ENCODE measurements around the gene TIFAB.

Gene TIFAB

DNA sequence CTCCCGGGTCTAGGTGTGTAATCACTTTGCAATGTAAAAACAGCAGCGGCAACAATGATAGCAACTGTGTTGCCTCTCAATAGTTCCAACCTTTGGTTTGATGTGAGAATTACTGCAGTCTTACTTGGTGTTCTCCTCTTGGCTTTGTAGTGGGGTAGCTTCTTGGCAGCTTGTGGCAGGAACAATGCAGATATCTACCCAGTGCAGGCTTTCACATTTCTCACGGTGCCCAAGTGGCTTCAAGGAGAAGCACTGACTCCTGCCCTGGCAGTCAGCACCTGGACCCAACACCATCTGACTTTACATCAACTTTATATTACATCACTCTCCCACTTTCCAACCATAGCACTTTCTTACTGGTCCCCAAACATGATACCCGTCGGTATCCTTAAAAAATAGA lies 28.4 kb upstream of the TIFAB start:
- DNase-seq (ENCODE audit: low read depth): no peak
- TF ChIP-seq, protein P1, sequence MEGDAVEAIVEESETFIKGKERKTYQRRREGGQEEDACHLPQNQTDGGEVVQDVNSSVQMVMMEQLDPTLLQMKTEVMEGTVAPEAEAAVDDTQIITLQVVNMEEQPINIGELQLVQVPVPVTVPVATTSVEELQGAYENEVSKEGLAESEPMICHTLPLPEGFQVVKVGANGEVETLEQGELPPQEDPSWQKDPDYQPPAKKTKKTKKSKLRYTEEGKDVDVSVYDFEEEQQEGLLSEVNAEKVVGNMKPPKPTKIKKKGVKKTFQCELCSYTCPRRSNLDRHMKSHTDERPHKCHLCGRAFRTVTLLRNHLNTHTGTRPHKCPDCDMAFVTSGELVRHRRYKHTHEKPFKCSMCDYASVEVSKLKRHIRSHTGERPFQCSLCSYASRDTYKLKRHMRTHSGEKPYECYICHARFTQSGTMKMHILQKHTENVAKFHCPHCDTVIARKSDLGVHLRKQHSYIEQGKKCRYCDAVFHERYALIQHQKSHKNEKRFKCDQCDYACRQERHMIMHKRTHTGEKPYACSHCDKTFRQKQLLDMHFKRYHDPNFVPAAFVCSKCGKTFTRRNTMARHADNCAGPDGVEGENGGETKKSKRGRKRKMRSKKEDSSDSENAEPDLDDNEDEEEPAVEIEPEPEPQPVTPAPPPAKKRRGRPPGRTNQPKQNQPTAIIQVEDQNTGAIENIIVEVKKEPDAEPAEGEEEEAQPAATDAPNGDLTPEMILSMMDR (conservative IDR thresholded peaks at IDR 0.05; ENCODE audit: low read length): no peak
- no peak overlapping the region for H3K4me3 ChIP-seq (ENCODE audit: low read length)

DNA sequence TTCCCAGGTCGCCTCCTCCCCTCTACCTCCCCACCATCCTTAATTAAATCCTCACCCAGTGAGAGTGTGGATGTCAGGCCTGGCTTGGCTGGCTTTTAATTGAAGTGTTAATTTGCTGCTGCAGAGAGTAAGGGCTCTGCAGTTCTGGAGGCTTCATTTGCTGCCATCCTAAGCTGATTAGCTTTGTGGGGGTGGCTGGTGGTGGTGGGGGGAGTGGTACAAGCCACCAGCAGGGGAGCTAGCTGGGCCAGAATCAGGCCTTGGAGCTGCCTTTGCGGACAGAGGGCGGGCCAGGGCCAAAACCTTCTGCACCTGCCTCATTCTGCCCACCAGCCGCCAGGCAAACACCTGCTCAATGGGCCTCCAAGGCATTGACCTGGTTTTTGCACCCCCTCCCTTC lies 26.8 kb upstream of the TIFAB start:
- H3K4me3 ChIP-seq (ENCODE audit: low read length): no peak overlapping the region
- DNase-seq (ENCODE audit: low read depth): no peak
- TF ChIP-seq, protein P1 (conservative IDR thresholded peaks at IDR 0.05; ENCODE audit: low read length): no peak

DNA sequence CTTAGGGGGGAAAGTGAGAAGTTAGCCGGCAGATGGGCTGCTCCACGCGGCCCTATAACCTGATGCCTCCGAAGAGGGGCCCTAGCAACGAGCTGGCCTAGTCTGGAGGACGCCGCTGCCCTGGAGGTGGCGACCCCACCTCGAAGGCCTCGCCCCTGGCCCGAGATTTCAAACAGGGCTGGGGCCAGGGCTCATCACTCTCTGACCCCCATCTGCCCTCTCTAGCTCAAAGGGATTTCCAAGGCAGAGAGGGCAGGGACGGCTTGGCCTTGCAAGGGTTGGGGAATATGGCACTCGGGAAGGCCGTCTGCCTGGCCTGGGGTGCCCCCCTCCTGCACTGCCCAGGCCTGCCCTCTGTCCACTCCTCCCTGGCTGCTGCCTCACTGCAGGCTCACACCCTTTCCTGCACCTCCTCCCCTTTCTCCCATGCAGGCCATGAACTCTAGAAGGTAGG lies 25.5 kb upstream of the TIFAB start:
- DNase-seq (ENCODE audit: low read depth): no peak
- no peak overlapping the region for H3K4me3 ChIP-seq (ENCODE audit: low read length)
- TF ChIP-seq, protein P1 (conservative IDR thresholded peaks at IDR 0.05; ENCODE audit: low read length): no peak

DNA sequence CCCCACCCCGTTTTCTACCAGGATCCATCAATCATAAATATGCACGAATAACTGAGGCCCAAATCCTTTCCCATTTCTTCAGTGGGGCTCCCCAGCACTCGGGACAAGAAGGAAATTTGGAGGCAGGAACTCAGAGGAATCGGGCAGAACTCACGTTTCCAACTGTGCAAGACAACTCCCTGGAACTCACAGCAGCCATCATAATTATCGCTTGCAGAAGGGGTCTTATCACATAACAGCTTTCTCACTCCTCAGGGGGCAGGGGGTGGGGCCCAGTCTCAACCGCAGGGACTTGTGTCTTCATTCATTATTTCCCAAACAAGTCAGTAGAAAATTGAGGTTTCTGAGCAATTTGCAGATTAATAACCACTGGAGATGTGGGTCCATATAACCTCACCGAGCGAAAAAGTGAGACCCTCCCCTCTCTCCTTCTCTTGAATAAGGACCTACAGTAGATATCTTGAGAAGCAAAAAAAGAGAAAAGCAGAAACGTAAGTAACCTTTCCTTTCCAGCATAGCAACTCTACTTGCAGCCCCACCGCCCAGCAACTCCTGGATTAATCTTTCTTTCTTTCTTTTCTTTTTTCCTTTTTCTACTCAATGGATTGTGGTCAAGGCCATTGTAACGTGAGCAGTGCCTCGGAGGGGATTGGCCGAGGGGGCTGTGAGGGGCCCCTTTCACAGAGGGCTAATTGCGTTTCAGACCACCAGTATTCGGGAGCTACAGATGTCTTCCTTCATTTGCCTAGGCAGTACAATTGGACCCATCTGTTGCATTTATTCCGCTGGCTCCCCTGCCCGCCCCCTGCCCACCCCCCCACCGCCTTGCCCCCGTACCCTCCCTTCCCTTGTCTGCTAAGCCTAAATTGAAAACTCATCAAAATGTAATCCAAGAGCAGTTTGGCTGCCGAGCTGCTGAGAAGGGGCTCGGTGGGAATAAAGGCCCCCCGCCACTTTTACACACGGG lies 24.7 kb upstream of the TIFAB start:
- DNase-seq (ENCODE audit: low read depth): no peak
- H3K4me3 ChIP-seq (ENCODE audit: low read length): no peak overlapping the region
- TF ChIP-seq, protein P1 (conservative IDR thresholded peaks at IDR 0.05; ENCODE audit: low read length): no peak

DNA sequence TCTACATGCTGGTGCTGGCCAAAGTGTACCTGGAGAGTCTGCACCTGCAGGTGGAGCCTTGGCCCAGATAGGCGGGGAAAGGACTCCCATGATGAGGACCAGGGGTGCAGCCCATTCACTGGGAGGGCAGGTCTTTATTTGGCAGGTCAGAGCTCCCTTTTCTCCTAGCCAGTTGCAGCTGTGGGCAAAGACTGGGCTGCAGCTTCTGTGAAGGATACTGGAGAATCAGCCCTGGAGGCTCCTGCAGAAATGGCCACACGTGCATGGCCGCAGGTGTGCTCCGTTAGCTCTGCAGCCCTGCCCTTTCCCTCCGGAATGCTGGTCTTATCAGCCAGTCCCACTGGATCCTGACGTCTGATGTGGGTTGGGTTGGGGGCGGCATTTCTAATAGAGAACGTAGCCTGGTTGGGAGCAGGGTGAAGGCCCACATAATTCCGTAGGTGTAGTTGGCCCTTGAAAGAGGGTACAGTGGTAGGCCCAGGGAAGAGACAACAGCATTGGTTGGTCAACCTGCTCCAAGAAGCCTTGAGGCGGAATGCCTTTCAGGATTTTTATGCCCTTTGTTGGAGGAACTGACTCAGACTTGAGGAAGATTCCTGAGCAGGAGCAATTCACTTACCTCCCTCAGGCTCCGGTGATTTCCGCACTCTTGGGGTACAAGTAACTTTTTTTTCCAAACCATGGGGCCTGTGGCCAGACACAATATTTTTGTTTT lies 22.0 kb upstream of the TIFAB start:
- DNase-seq (ENCODE audit: low read depth): no peak
- no peak overlapping the region for H3K4me3 ChIP-seq (ENCODE audit: low read length)
- TF ChIP-seq, protein P1 (conservative IDR thresholded peaks at IDR 0.05; ENCODE audit: low read length): no peak

DNA sequence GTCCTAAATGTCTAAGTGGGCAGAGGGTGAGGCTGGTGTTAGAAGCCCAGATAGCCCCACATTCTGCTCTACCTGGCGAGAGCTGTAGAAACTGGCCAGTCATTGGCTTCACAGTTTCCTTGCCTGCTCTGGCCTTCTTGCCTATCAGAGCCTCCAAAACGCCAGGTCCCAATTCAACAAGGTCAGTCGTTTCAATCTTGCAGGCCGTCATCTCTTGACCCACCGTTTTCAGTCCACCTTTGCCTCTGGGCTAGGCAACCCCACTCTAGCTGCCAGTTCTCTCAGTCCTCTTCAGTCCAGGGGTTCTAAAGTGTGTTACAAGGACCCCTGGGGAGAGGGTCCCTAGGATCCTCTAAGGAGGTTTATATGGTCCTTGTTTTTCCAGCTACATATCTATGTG lies 20.0 kb upstream of the TIFAB start:
- no peak overlapping the region for H3K4me3 ChIP-seq (ENCODE audit: low read length)
- DNase-seq (ENCODE audit: low read depth): no peak
- TF ChIP-seq, protein P1 (conservative IDR thresholded peaks at IDR 0.05; ENCODE audit: low read length): no peak

Measured in AG10803 (cell line).